Stromal cell of bone marrow (primary cell): ENCODE measurements around the gene RBMS3.
A peak's percentile ranks its signal among the peaks of the same experiment; 100 is the strongest.

Experiments
- DNase-seq: peaks from one replicate; pipeline ENCODE4 v3.0.0-alpha.2; 2012; ENCODE audit warnings: low read depth

Gene RBMS3

DNA sequence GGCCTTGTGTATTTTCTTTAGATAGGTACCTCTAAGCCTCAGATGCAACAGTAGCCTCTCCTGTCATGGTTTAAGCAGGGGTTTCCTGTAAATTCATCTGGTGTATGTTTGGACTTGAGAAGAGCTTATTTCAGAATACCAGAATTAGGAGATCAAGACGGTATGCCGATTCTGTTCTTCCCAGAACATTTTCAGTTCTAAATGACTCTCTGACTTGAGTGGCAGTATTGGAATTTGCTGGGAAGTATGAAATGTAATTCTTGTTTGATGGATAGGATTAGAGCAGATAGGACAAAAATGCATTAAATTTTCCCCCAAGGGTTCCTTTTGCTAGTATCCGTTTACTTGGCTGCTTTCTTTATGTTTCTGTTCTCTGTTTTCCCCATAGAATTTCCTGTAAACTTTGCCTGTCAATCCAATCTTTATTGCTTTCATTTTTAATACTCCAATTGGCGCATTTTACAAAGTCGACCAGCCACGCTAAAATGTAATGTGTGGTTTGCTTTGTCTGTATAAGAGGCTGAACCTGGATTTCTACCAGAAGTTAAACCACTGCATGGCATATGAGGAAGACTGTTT lies 612.2 kb downstream of the RBMS3 start:
- DNase-seq, result no peak

GRCh38 chr3:29896856-29897255 lies 616.0 kb downstream of the RBMS3 start:
- no peak for DNase-seq

DNA sequence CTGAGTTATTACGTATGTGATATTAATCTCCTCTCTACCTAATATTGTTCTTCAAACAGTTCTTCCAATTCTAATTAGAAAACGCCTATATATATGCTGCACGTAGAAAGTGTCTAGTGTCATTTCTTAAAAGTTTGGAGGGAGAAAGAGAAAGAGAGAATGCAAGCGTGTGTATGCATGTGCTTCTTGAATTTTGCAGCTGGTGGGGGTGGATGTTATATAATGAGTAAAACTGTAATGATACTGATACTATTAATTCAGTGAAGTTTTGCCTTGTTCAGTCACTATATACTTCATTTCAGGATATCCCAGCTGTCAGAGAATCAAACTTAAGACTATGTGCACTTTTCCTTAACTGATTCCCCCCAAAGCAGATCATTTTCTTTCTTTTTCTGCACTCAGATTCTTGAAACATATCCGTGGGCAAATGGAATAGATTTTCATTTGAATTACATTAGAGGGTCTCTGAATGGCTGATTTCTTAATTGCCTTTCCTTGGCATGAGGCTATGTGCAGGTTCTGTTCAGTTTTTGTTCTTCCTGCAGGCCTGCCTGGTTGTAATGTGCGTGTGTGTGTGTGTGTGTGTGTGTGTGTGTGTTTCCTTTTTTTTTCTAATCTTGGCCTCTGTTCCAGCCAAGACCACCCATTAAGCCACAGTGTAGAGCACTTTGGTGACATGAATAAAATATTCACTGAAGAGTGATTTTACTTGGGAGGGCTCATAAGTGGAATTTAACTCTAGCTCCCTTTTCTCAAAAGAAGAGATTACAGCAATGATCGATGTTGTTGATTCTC lies 617.5 kb downstream of the RBMS3 start:
- DNase-seq, result no peak

GRCh38 chr3:29899021-29899420 lies 618.1 kb downstream of the RBMS3 start:
- DNase-seq, result no peak

DNA sequence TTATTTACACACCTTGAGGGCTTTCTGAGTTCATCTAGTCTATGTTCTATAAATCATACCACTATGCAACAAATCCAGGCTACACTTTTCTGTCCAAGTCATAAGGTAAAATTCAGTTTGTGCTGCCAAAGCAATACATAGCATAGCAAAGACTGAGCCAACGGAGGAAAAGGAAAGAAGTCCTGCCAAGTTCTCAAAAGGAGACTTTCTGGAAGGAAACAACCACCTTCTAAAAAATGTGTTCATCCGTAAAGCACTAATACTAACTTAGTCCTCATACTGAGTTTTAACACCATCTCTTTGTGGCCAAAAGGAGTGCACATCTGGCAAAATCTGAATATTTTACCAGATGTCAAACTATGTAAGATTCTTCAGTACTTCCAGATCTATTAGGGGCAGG lies 620.2 kb downstream of the RBMS3 start:
- DNase-seq, result no peak

- no peak for DNase-seq
Observed at GRCh38 chr3:29903600-29903999, 622.7 kb downstream of the RBMS3 start.

DNA sequence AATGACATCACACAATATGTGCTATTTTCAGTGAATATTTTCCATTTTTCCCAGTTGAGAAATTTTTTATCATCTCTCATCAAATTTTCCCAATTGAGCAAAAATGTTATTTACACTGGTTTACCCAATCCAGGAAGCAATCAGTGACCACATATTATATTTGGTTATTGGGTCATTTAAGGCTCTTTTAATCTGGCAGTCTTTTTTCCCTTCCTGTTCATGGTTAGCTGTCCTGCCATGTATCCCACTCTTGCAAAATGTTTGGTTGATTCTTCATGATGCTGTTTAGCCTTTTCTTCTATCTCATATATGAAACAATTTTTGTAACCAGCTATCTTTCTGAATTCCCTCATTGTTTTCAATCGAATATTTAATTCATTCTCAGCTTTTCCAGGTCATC lies 626.0 kb downstream of the RBMS3 start:
- DNase-seq, result no peak

GRCh38 chr3:29912600-29913288 lies 631.9 kb downstream of the RBMS3 start:
- no peak for DNase-seq

GRCh38 chr3:29914861-29915524 lies 634.1 kb downstream of the RBMS3 start:
- DNase-seq, result peak; percentile 58

DNA sequence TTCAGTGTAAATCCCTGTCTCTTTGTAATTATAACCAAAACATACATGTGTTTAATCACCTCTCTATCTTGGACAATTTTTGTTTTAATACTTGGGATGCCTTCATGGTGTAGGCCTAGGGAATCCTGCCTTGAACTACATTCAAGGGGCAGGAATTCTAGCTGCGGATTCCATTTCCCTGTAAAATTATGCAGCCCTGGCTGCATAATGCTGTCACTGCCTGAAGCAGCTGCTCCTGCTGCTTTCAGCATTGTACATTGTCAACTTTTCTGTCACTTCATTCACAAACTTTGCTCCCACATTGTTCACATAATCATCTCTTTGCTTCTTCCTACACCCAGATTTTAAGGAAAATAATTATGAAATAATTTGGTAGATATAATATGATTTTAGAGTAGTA lies 638.7 kb downstream of the RBMS3 start:
- DNase-seq, result no peak

GRCh38 chr3:29922992-29923746 lies 642.3 kb downstream of the RBMS3 start:
- peak; percentile 39 for DNase-seq

GRCh38 chr3:29924783-29925561 lies 644.1 kb downstream of the RBMS3 start:
- no peak for DNase-seq

GRCh38 chr3:29926378-29926777 lies 645.5 kb downstream of the RBMS3 start:
- DNase-seq, result no peak

- DNase-seq, result no peak
Observed at GRCh38 chr3:29932696-29933325, 651.9 kb downstream of the RBMS3 start.

DNA sequence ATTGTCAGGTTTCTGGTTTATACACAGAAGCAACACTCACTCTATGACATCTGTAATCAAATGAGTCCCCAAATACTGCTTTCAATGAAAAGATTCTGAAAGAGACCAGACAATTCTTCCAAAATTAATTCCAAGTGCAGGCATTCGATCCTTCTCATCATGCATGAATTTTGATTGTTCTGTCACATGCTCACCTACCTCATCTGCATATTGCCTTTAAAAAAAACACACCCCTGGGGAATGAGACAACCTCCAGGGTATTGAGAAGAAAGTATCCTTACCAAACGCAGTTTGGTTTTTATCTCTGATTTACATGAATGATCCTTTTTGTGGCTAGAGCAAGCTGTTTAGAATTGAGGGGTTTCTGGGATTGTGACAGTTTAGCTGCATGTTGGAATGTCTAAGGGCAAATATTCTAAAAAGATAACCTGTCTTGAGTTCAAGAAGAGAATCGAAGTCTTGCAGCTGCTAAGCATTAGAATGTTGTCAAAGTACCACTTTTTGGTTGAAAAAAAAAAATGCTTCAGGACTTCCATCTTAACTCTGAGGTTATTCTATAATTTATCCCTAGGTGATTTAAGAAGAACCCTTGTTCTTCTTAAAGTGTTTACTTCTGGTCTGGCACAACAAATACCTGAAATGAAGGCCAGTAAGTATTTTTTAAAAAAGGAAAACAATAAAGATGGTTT lies 653.1 kb downstream of the RBMS3 start:
- no peak for DNase-seq

GRCh38 chr3:29934751-29935150 lies 653.9 kb downstream of the RBMS3 start:
- no peak for DNase-seq

DNA sequence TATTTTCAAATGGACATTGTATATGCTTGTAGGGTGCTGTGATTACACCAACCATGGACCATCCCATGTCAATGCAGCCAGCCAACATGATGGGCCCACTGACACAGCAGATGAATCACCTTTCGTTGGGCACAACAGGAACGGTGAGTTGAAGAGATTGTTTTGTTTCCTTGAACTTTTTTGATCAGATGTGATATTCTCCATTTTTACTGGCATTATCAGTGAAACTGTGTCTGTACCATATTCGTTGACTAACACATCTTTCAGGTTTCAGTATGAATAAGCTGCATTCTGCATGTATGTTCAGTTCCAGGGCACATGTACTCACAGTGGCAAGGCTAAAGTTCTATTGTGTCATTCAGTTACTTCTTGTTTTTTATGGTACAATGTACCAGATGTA lies 655.2 kb downstream of the RBMS3 start:
- DNase-seq, result no peak

GRCh38 chr3:29936766-29937165 lies 655.9 kb downstream of the RBMS3 start:
- DNase-seq, result no peak

- DNase-seq, result no peak
Observed at GRCh38 chr3:29937185-29937584, 656.3 kb downstream of the RBMS3 start.

GRCh38 chr3:29940759-29941323 lies 660.0 kb downstream of the RBMS3 start:
- no peak for DNase-seq
